Measurements from ENCODE around the gene HSD17B14. TPM values are rescaled to one million over a fixed set of nuclear protein-coding genes. Genes with fewer than 3 reads are reported as not detected.

Gene HSD17B14
- polyA plus RNA-seq, 2 of the 4 experiments (the other 2 are of a cell fraction): 11.1 to 20.9 TPM

GRCh38 chr19:48830088-48830487 lies 6.2 kb downstream of the HSD17B14 start:
- 91% methylated on average over 9 of the region's 9 CpGs for WGBS (ENCODE audit: missing lambda C conversion rate)
- Histone ChIP-seq H3K4me3 (no peak overlapping the region), H3K4me1 (no peaks in the 10 kb centered on the region), H3K4me2 (no peak overlapping the region), H3K27ac (no peak overlapping the region), H3K9me3 (no peaks in the 10 kb centered on the region)
- ChIA-PET CTCF (interaction anchor here (0.9 to 12.3 kb wide), 7 partner anchors 13 to 163 kb away, joined by 4 to 151 read pairs (median 58); partner anchors contain the start of genes GYS1 and RUVBL2), POLR2A (no interaction called here)
- TF ChIP-seq HMGXB4 (CRISPR knock-in tag; IDR thresholded peaks at IDR 0.05; ENCODE audit: borderline replicate concordance) (no peak), PBX3 (IDR thresholded peaks at IDR 0.05) (no peak), ATOH8 (CRISPR knock-in tag; IDR thresholded peaks at IDR 0.05; ENCODE audit: low read depth) (no peak), ELK1 (IDR thresholded peaks at IDR 0.05; ENCODE audit: low read depth, low read length) (no peak), NFE2L2 (conservative IDR thresholded peaks at IDR 0.05; ENCODE audit: low read length) (no peak), CHD2 (IDR thresholded peaks at IDR 0.05; ENCODE audit: low read length, partially characterized antibody) (no peak), KDM5A (IDR thresholded peaks at IDR 0.05) (no peak), KDM1A (IDR thresholded peaks at IDR 0.05; ENCODE audit: low read depth) (no peak), POLR2AphosphoS2 (conservative IDR thresholded peaks at IDR 0.05; ENCODE audit: low read length) (no peak), ZNF302 (CRISPR knock-in tag; IDR thresholded peaks at IDR 0.05) (no peak), HOXA7 (CRISPR knock-in tag; IDR thresholded peaks at IDR 0.05) (no peak), GATA3 (IDR thresholded peaks at IDR 0.05; ENCODE audit: borderline replicate concordance) (no peak), EHF (CRISPR knock-in tag; IDR thresholded peaks at IDR 0.05) (no peak), BHLHE40 (IDR thresholded peaks at IDR 0.05; ENCODE audit: low read depth, low read length) (no peak), RARB (CRISPR knock-in tag; IDR thresholded peaks at IDR 0.05) (no peak), MAX (IDR thresholded peaks at IDR 0.05) (no peak), MAZ (IDR thresholded peaks at IDR 0.05; ENCODE audit: borderline replicate concordance, low read depth, low read length) (no peak), NPAS2 (CRISPR knock-in tag; IDR thresholded peaks at IDR 0.05; ENCODE audit: borderline replicate concordance) (no peak), RFX5 (IDR thresholded peaks at IDR 0.05) (no peak), ZSCAN20 (CRISPR knock-in tag; IDR thresholded peaks at IDR 0.05) (no peak)
- DNase-seq (ENCODE audit: low read depth in 1 of 2, low spot score in 1 of 2): no peak
- no peak for ATAC-seq
- FAIRE-seq: no peak

GRCh38 chr19:48826606-48827020 lies 9.7 kb downstream of the HSD17B14 start:
- ChIA-PET CTCF (interaction anchor here (1.3 to 12.3 kb wide), 9 partner anchors 10 to 248 kb away, joined by 3 to 151 read pairs (median 13); partner anchors contain the start of genes BCAT2 and HSD17B14), POLR2A (interaction anchor here (0.9 kb wide), 1 partner anchor 88 kb away, joined by 4 read pairs; no protein-coding TSS in a partner anchor)
- WGBS (ENCODE audit: missing lambda C conversion rate): 85% methylated on average over 8 of the region's 8 CpGs
- H3K4me2 ChIP-seq: no peak overlapping the region
- H3K4me3 ChIP-seq: no peak overlapping the region
- TF ChIP-seq CBX8 (IDR thresholded peaks at IDR 0.05) (no peak), MAZ (IDR thresholded peaks at IDR 0.05; ENCODE audit: borderline replicate concordance, low read depth, low read length) (no peak), FOXS1 (CRISPR knock-in tag; IDR thresholded peaks at IDR 0.05) (no peak), JUN (IDR thresholded peaks at IDR 0.05) (no peak)
- DNase-seq (ENCODE audit: low read depth in 1 of 2, low spot score in 1 of 2) (peak in 1 of 2 experiments; percentile 56), ATAC-seq (peak; percentile 50 to 52; a peak in 2 of 6 replicates), FAIRE-seq (no peak)
- H3K27ac ChIP-seq: no peak overlapping the region
- H3K9me3 ChIP-seq: no peaks in the 10 kb centered on the region
- H3K4me1 ChIP-seq: no peaks in the 10 kb centered on the region
